Measurements from ENCODE around the gene DCUN1D3. TPM values are rescaled to one million over a fixed set of nuclear protein-coding genes. Genes with fewer than 3 reads are reported as not detected.

Gene DCUN1D3
- total RNA-seq, 4 donors from 2014 or later: 14.7 to 38.0 (median 21.5) TPM

DNA sequence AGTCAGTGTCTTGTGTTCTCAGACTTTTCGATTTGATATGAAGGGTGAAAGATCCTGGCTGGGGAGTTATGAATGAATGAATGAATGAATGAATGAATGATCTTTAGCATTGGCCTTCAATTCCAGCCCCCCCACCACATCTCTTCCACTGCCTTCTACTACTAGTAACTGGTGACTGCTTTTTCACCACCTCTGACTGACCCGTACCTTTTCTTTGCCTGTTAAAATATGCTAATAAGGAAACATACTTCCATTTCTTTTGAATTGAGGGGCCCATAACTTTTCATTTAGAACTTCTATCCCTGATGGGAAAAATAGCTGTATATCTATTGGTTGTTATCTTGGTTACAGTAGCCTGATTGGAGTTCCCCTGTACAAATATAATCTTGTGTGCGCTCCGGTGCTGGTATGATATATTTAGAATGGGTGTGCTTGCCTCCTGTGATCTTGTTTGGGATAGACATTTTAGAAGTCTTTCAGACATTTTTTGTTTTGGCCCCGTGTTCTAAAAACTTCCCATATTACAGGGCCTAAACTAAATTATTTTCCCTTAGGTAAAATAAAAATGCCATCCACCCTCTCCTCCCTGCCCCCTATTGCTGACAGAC, 3.8 kb upstream of the DCUN1D3 start:
- Histone ChIP-seq H3K36me3 (no peaks in the 10 kb centered on the region), H3K27me3 (no peaks in the 10 kb centered on the region), H3K4me1 (peaks cover 17 to 24% of the 10 kb centered on the region in 2 donors), H3K27ac (peak overlapping the region; percentile 96 to 100), H3K9me3 (no peaks in the 10 kb centered on the region), H3K4me3 (no peak overlapping the region)
- TF ChIP-seq POLR2A (IDR thresholded peaks at IDR 0.05): no peak
- TF ChIP-seq, protein P1, sequence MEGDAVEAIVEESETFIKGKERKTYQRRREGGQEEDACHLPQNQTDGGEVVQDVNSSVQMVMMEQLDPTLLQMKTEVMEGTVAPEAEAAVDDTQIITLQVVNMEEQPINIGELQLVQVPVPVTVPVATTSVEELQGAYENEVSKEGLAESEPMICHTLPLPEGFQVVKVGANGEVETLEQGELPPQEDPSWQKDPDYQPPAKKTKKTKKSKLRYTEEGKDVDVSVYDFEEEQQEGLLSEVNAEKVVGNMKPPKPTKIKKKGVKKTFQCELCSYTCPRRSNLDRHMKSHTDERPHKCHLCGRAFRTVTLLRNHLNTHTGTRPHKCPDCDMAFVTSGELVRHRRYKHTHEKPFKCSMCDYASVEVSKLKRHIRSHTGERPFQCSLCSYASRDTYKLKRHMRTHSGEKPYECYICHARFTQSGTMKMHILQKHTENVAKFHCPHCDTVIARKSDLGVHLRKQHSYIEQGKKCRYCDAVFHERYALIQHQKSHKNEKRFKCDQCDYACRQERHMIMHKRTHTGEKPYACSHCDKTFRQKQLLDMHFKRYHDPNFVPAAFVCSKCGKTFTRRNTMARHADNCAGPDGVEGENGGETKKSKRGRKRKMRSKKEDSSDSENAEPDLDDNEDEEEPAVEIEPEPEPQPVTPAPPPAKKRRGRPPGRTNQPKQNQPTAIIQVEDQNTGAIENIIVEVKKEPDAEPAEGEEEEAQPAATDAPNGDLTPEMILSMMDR (IDR thresholded peaks at IDR 0.05): no peak
- intact Hi-C loops (cut with DNase I; ENCODE audit: low total_unique reads): loop anchor here (10.0 kb wide), 1 partner anchor 49 kb away; no protein-coding TSS in a partner anchor
- DNase-seq: no peak

DNA sequence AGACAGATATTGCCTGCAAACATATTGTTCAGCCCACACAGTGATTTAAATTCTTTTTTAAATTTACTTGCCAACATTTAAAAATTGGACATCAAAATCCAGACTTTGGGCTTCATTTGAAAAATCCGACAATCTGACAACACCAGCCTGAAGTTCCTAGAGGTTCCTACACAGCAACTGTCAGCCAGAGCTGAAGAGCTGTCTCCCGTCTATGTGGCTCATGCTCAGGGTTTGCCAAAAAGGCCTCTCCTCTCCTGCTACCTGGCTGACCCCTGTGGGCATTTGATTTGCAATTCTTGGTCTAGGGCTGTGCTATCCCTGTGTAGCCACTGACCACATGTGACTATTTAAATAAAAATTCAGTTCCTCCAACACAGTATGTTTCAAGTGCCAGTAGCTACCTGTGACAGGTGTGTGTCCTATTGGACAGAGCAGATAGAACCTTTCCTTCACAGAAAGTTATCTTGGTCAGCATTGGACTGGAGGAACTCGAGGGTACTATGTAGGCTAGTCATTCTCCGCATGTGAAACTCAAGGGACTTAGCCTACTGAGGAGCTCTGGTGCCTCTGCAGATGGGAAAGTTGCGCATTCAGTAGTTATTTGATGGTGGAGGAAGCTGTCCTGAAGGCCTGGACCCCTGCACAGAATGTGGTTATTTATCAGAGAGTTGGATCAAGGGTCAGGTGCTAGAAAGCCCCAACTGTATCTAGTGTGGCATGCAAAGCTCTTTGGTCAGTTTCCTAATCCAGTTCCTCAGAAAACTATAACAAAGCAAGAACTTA, 3.1 kb upstream of the DCUN1D3 start:
- intact Hi-C loops (cut with DNase I; ENCODE audit: low total_unique reads): loop anchor here (10.0 kb wide), 1 partner anchor 49 kb away; no protein-coding TSS in a partner anchor
- H3K36me3 ChIP-seq: no peaks in the 10 kb centered on the region
- no peak overlapping the region for H3K4me3 ChIP-seq
- DNase-seq: no peak
- H3K27ac ChIP-seq: peak overlapping the region; percentile 96 to 100
- H3K4me1 ChIP-seq: peaks cover 17 to 28% of the 10 kb centered on the region in 2 donors
- H3K27me3 ChIP-seq: no peaks in the 10 kb centered on the region
- TF ChIP-seq, protein P1 (IDR thresholded peaks at IDR 0.05): no peak
- no peak for TF ChIP-seq POLR2A (IDR thresholded peaks at IDR 0.05)
- no peaks in the 10 kb centered on the region for H3K9me3 ChIP-seq

DNA sequence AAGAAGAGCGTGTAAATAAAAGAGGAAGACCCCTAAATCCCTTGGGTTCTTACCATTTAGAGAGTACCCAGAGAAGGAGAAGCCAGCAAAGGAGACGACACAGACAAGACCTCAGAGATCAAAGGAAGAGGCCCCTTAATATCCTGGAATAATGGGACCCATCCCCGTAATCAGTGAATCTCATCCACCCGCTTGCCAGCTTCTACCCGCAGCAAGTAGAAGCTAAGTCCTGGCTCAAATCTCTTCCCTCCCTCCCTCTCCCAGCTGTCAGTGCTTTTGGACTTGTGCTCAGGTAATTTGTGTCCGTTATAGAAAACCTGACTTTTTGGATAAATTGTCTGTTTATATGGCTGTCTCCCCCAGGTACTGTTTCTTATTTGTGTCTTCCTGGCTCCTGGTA, 2.3 kb upstream of the DCUN1D3 start:
- intact Hi-C loops (cut with DNase I; ENCODE audit: low total_unique reads): loop anchor here (10.0 kb wide), 1 partner anchor 48 kb away; no protein-coding TSS in a partner anchor
- TF ChIP-seq, protein P1 (IDR thresholded peaks at IDR 0.05): no peak
- TF ChIP-seq POLR2A (IDR thresholded peaks at IDR 0.05): no peak

DNA sequence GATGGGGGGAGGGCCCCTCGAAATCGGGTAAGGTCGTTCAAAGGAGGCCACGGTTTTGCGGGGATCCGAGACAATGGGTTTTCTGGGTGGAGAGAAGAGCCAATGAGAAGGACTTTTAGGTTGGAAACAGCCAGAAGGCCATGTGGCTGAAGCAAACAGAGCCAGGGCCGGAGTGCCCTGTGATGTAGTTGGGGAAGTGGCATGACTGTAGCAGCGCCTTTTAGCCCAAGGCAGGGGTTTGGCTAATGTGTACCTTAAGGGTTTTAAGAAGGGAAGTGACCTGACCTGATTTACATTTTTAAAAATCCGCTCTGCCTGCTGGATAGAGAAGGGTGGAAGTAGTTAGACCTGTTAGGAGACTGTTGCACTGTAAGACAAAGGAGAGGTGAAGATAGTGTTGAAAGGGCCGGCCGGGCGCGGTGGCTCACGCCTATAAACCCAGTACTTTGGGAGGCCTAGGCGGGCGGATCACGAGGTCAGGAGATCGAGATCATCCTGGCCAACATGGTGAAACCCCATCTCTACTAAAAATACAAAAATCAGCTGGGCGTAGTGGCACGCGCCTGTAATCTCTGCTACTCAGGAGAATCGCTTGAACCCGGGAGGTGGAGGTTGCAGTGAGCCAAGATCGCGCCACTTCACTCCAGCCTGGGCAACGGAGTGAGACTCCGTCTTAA, 1.4 kb upstream of the DCUN1D3 start:
- intact Hi-C loops (cut with DNase I; ENCODE audit: low total_unique reads): loop anchor here (10.0 kb wide), 1 partner anchor 47 kb away; no protein-coding TSS in a partner anchor
- no peak for TF ChIP-seq POLR2A (IDR thresholded peaks at IDR 0.05)
- no peaks in the 10 kb centered on the region for H3K9me3 ChIP-seq
- H3K36me3 ChIP-seq: no peaks in the 10 kb centered on the region
- peak overlapping the region; percentile 71 to 98 for H3K4me3 ChIP-seq
- no peaks in the 10 kb centered on the region for H3K27me3 ChIP-seq
- H3K4me1 ChIP-seq: peaks cover 15 to 25% of the 10 kb centered on the region in 2 donors
- DNase-seq: peak; percentile 42 to 54
- peak overlapping the region; percentile 96 to 100 for H3K27ac ChIP-seq

More for the DNA sequence above, 2.3 kb upstream of the DCUN1D3 start:
- Histone ChIP-seq H3K9me3 (no peaks in the 10 kb centered on the region), H3K27me3 (no peaks in the 10 kb centered on the region), H3K4me1 (peaks cover 17 to 29% of the 10 kb centered on the region in 2 donors), H3K27ac (peak overlapping the region; percentile 96 to 100), H3K36me3 (no peaks in the 10 kb centered on the region), H3K4me3 (peak overlapping the region in 1 of 2 donors; percentile 98)
- DNase-seq: no peak

DNA sequence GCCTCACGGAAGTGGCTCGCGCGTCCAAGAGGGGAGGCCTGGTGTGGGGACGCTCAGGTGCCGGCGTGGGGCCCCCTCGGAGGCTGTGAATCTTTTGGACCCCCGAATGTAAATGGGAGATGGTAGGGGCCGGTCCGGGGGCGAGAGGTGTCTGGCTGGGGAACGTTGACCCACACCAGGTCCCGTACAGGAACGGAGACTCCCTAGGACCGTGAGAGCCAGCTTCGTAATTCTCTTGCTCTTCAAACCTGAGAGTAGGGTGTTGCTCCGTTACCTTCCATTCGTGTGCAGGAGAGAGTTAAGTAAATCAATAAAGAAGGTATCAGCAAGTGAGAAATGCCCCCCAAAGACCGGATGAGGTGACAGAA, 894 bp upstream of the DCUN1D3 start:
- intact Hi-C loops (cut with DNase I; ENCODE audit: low total_unique reads): loop anchor here (10.0 kb wide), 1 partner anchor 46 kb away; no protein-coding TSS in a partner anchor
- no peak for DNase-seq
- peaks cover 10 to 22% of the 10 kb centered on the region in 2 donors for H3K4me1 ChIP-seq
- TF ChIP-seq, protein P1 (IDR thresholded peaks at IDR 0.05): no peak
- no peak for TF ChIP-seq POLR2A (IDR thresholded peaks at IDR 0.05)
- H3K36me3 ChIP-seq: no peaks in the 10 kb centered on the region
- no peaks in the 10 kb centered on the region for H3K27me3 ChIP-seq
- no peaks in the 10 kb centered on the region for H3K9me3 ChIP-seq
- H3K27ac ChIP-seq: peak overlapping the region; percentile 96 to 100
- peak overlapping the region; percentile 71 to 98 for H3K4me3 ChIP-seq

Measured in uterus (tissue), 4 donors.